Stimulated activated memory B cell treated with anti-CD40 and anti-IgM and Interleukin-4, amounts not matched to agents 10 μg/mL and 1 μg/mL and 100 μg/mL, for 72 hours (primary cell): ENCODE measurements around the gene FASN.
A peak's percentile ranks its signal among the peaks of the same experiment; 100 is the strongest.
"Not testable (repeated sequence)": the region's sequence is repeated elsewhere in the genome, so short reads cannot be mapped to it uniquely, and the experiment has no call there.

Experiments used
- ATAC-seq: fragments of 150-1000 bp; cut with Tn5 transposase; 2 replicates; pipeline ENCODE4 v1.10.0; 2021
- H3K27ac Mint-ChIP-seq: one replicate; pipeline ENCODE4 v1.8.0; 2022; ENCODE audit warnings: mild to moderate bottlenecking, mixed read lengths
- H3K27me3 Mint-ChIP-seq: one replicate; pipeline ENCODE4 v1.8.0; 2022; ENCODE audit warnings: mixed read lengths
- H3K36me3 Mint-ChIP-seq: one replicate; pipeline ENCODE4 v1.8.0; 2022; ENCODE audit warnings: mixed read lengths
- H3K4me1 Mint-ChIP-seq: one replicate; pipeline ENCODE4 v1.8.0; 2022; ENCODE audit warnings: mixed read lengths
- H3K4me3 Mint-ChIP-seq: one replicate; pipeline ENCODE4 v1.8.0; 2022; ENCODE audit warnings: mild to moderate bottlenecking, moderate library complexity, mixed read lengths
- H3K9me3 Mint-ChIP-seq: one replicate; pipeline ENCODE4 v1.8.0; 2022; ENCODE audit warnings: mixed read lengths

The FASN gene

GRCh38 chr17:82098169-82098938 lies at the start of gene FASN:
FASN (minus strand) TSS chr17:82098236; CDS start chr17:82096445, 1,791 bp downstream.
- ATAC-seq: peak; percentile 90
- Mint-ChIP-seq H3K27ac (peak within 1 kb of the TSS; percentile 94), H3K36me3 (peaks cover 3% of the 10 kb centered on the region), H3K9me3 (no peaks in the 10 kb centered on the region), H3K4me3 (peak within 1 kb of the TSS; percentile 90), H3K27me3 (no peaks in the 10 kb centered on the region), H3K4me1 (peaks cover 28% of the 10 kb centered on the region)

GRCh38 chr17:82146663-82147654 lies 48.9 kb upstream of the FASN start:
- H3K4me3 Mint-ChIP-seq: no peak overlapping the region
- no peak for ATAC-seq
- peaks cover 32% of the 10 kb centered on the region for H3K36me3 Mint-ChIP-seq
- no peak overlapping the region for H3K27ac Mint-ChIP-seq
- no peaks in the 10 kb centered on the region for H3K27me3 Mint-ChIP-seq
- peaks cover 9% of the 10 kb centered on the region for H3K9me3 Mint-ChIP-seq
- H3K4me1 Mint-ChIP-seq: no peaks in the 10 kb centered on the region

DNA sequence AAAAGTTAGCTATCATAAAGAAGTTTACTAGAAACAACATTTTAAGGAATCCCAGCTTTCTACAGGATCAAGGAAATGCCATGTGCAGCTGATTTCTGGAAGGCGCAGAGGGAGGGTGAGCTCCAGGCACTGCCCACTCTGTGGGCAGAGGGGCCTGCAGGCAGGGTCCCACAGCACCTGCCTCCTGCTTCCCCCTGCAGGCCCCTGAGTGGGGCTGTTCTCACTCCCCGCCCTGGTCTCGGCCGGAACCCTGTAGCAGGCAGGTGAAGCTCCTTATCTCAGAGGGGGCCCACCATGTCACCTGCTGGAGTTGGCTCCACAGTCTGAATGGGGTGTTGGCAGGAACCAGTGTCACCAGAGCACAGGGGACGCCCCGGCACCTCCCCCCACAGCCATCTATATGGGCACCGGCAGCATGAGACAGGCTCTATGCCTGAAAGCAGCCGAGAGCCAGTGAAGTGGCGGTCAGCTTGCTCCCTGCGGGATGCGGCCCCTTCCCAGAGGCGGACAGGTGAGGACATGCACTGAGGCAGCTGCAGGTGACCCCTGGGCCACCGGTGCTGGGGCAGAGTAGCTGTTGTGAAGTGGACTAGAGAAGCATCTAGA lies 47.6 kb upstream of the FASN start:
- Mint-ChIP-seq H3K27ac (no peak overlapping the region), H3K4me3 (no peak overlapping the region), H3K27me3 (no peaks in the 10 kb centered on the region), H3K9me3 (peaks cover 9% of the 10 kb centered on the region), H3K4me1 (no peaks in the 10 kb centered on the region), H3K36me3 (peaks cover 32% of the 10 kb centered on the region)
- no peak for ATAC-seq

DNA sequence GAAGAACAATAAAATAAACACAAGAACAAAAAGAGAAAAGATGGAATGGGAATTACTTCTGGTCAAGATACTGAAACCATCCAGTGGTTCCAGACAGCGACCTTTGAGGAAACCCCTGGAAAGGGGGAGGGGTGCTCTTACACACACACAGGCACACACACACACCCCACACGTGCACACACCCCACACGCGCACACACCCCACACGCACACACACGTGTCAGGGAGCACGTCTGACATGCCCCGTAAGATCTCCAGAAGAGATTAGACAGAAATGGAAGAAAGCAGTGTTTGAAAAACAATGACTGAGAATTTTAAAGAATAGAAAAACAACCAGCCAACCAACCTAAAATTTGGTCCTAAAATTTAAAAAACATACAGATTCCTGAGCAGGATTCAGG lies 45.3 kb upstream of the FASN start:
- Mint-ChIP-seq H3K36me3 (peaks cover 32% of the 10 kb centered on the region), H3K9me3 (peaks cover 9% of the 10 kb centered on the region), H3K27me3 (no peaks in the 10 kb centered on the region), H3K27ac (no peak overlapping the region), H3K4me1 (no peaks in the 10 kb centered on the region), H3K4me3 (no peak overlapping the region)
- no peak for ATAC-seq

GRCh38 chr17:82139961-82140360 lies 41.9 kb upstream of the FASN start:
- not testable (repeated sequence) for H3K4me1 Mint-ChIP-seq, H3K4me3 Mint-ChIP-seq, H3K27me3 Mint-ChIP-seq, H3K27ac Mint-ChIP-seq, ATAC-seq, H3K9me3 Mint-ChIP-seq
- H3K36me3 Mint-ChIP-seq: peaks cover 16% of the 10 kb centered on the region

- no peak for ATAC-seq
- no peaks in the 10 kb centered on the region for H3K27me3 Mint-ChIP-seq
- no peak overlapping the region for H3K4me3 Mint-ChIP-seq
- H3K27ac Mint-ChIP-seq: no peak overlapping the region
- H3K36me3 Mint-ChIP-seq: peaks cover 16% of the 10 kb centered on the region
- no peaks in the 10 kb centered on the region for H3K4me1 Mint-ChIP-seq
- H3K9me3 Mint-ChIP-seq: no peaks in the 10 kb centered on the region
Measured at GRCh38 chr17:82138511-82138992, 40.5 kb upstream of the FASN start.

DNA sequence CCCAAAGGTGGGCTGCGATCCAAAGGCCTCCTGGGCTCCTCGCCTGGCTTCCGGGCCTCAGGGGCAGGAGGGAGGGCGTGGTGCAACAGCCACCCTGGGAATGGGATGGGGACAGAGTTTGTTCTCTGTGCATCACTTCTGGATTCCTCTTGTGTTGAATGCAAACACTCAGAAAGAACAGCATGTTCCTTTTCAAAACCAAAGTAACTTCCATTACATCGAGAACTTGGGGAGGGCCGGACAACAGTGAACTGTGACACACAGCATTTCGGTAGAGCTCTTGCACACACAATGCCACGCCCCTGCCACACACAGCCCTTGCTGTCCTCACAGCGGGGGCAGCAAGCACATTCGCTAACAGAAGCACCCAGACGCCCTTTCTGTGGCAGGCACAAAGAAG lies 36.1 kb upstream of the FASN start:
- H3K36me3 Mint-ChIP-seq: peaks cover 9% of the 10 kb centered on the region
- H3K9me3 Mint-ChIP-seq: no peaks in the 10 kb centered on the region
- ATAC-seq: no peak
- no peaks in the 10 kb centered on the region for H3K27me3 Mint-ChIP-seq
- H3K4me1 Mint-ChIP-seq: no peaks in the 10 kb centered on the region
- H3K4me3 Mint-ChIP-seq: no peak overlapping the region
- no peak overlapping the region for H3K27ac Mint-ChIP-seq

DNA sequence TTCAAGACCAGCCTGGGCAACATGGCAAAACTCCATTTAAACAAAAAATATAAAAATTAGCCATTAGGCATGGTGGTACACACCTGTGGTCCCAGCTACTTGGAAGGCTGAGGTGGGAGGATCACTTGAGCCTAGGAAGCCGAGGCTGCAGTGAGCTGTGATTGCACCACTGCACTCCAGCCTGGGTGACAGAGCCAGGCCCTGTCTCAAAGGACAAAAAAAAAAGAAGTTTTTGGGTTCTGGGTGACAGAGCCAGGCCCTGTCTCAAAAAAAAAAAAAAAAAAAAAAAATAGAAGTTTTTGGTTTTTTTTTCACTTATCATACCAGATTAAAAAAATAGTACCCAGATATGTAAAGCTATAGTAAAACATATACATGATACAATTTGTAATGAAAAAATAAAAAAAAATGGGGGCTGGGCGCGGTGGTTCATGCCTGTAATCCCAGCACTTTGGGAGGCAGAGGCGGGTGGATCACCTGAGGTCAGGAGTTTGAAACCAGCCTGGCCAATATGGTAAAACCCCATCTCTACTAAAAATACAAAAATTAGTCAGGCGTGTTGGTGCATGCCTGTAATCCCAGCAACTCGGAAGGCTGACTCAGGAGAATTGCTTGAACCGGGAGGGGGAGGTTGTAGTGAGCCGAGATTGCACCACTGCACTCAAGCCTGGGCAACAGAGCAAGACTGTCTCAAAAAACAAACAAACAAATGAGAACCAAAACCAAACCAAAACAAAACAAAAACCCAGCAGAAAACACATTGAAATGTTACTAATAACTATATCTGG lies 35.3 kb upstream of the FASN start:
- H3K27me3 Mint-ChIP-seq, H3K4me3 Mint-ChIP-seq, H3K36me3 Mint-ChIP-seq, H3K4me1 Mint-ChIP-seq, H3K27ac Mint-ChIP-seq, ATAC-seq, H3K9me3 Mint-ChIP-seq: not testable (repeated sequence)

DNA sequence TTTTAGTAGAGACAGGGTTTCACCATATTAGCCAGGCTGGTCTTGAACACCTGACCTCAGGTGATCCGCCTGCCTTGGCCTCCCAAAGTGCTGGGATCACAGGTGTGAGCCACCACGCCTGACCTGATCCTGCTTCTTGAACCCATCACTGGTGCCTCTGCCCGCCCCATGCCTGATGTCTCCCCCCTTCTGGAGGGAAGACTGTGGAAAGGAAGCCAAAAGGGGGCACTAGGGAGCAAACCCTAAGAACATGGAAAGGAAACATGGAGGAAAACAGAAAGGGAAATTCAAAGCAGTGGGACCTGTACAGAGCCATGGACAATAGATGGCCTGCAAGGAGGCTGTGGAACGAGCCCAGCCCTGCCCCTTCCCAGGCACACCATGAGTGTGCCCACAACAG lies 31.1 kb upstream of the FASN start:
- H3K27ac Mint-ChIP-seq: no peak overlapping the region
- H3K27me3 Mint-ChIP-seq: no peaks in the 10 kb centered on the region
- ATAC-seq: no peak
- no peaks in the 10 kb centered on the region for H3K9me3 Mint-ChIP-seq
- H3K36me3 Mint-ChIP-seq: peaks cover 24% of the 10 kb centered on the region
- no peak overlapping the region for H3K4me3 Mint-ChIP-seq
- H3K4me1 Mint-ChIP-seq: no peaks in the 10 kb centered on the region

GRCh38 chr17:82128287-82128686 lies 30.3 kb upstream of the FASN start:
- peaks cover 31% of the 10 kb centered on the region for H3K36me3 Mint-ChIP-seq
- no peak overlapping the region for H3K27ac Mint-ChIP-seq
- no peaks in the 10 kb centered on the region for H3K9me3 Mint-ChIP-seq
- ATAC-seq: no peak
- no peak overlapping the region for H3K4me3 Mint-ChIP-seq
- H3K27me3 Mint-ChIP-seq: no peaks in the 10 kb centered on the region
- no peaks in the 10 kb centered on the region for H3K4me1 Mint-ChIP-seq

GRCh38 chr17:82127704-82128103 lies 29.7 kb upstream of the FASN start:
- H3K4me3 Mint-ChIP-seq: no peak overlapping the region
- H3K9me3 Mint-ChIP-seq: no peaks in the 10 kb centered on the region
- no peaks in the 10 kb centered on the region for H3K4me1 Mint-ChIP-seq
- H3K36me3 Mint-ChIP-seq: peaks cover 37% of the 10 kb centered on the region
- H3K27ac Mint-ChIP-seq: no peak overlapping the region
- ATAC-seq: no peak
- H3K27me3 Mint-ChIP-seq: no peaks in the 10 kb centered on the region

DNA sequence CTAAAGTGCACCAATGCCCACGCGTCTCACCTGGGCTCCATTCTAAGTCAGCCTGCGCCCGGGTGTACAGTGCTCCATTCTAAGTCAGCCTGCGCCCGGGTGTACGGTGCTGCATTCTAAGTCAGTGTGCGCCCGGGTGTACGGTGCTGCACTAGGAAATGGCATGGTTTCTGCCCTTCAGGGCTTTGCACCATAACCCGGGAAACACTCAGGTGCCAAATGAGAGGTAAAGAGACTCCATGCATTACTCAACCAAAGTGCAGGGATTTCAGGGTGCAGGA lies 29.2 kb upstream of the FASN start:
- Mint-ChIP-seq H3K36me3 (peaks cover 40% of the 10 kb centered on the region), H3K4me3 (no peak overlapping the region), H3K27ac (no peak overlapping the region), H3K4me1 (no peaks in the 10 kb centered on the region), H3K27me3 (no peaks in the 10 kb centered on the region), H3K9me3 (no peaks in the 10 kb centered on the region)
- ATAC-seq: no peak

DNA sequence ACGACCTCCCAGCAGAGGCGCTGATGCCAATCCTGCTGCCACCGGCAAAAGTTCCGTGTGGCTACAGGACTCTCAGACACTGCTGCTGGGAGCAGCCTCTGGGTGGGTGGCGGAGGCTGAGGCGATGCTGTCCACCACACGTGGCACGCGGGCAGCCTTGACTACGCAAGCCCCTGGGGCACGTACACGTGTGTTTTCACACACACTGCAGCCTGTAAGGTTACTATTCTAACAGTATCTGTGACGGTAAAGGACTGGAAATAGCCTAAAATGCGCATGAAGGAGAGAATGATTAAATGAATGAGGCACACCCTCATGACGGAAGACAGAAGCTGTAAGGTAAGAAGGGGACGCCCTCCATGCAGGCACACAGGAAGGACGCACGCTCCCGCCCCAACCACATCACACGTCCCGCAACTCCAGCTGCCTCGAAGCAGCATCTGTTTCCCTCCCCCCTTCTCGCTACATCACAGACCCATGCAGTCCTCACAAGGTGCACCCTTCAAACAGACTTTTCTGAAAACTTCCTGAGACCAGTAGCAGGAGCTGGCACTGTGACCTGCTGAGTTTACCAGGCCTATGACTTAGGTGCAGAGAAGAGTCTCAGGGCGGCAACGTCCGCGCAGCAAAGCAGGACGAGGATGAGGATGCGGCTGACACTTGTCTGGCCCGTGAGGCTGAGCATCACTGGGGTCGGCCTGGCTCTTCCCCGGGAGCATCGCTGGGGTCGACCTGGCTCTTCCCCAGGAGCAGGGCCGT lies 28.7 kb upstream of the FASN start:
- H3K27me3 Mint-ChIP-seq: no peaks in the 10 kb centered on the region
- no peaks in the 10 kb centered on the region for H3K9me3 Mint-ChIP-seq
- ATAC-seq: no peak
- no peak overlapping the region for H3K27ac Mint-ChIP-seq
- peaks cover 40% of the 10 kb centered on the region for H3K36me3 Mint-ChIP-seq
- H3K4me1 Mint-ChIP-seq: no peaks in the 10 kb centered on the region
- no peak overlapping the region for H3K4me3 Mint-ChIP-seq

GRCh38 chr17:82124101-82124500 lies 26.1 kb upstream of the FASN start:
- Mint-ChIP-seq H3K4me1 (no peaks in the 10 kb centered on the region), H3K27ac (no peak overlapping the region), H3K9me3 (no peaks in the 10 kb centered on the region), H3K27me3 (no peaks in the 10 kb centered on the region), H3K36me3 (peaks cover 46% of the 10 kb centered on the region), H3K4me3 (no peak overlapping the region)
- no peak for ATAC-seq
